ENCODE measurements around the gene COX8A. TPM values are rescaled to one million over a fixed set of nuclear protein-coding genes. Genes with fewer than 3 reads are reported as not detected.

The COX8A gene
- total and polyA plus RNA-seq, 10 of the 15 experiments (the other 5 are each of a cell fraction or from before 2014, with no cell fraction given) = 243 to 1,476 (median 522) TPM

DNA sequence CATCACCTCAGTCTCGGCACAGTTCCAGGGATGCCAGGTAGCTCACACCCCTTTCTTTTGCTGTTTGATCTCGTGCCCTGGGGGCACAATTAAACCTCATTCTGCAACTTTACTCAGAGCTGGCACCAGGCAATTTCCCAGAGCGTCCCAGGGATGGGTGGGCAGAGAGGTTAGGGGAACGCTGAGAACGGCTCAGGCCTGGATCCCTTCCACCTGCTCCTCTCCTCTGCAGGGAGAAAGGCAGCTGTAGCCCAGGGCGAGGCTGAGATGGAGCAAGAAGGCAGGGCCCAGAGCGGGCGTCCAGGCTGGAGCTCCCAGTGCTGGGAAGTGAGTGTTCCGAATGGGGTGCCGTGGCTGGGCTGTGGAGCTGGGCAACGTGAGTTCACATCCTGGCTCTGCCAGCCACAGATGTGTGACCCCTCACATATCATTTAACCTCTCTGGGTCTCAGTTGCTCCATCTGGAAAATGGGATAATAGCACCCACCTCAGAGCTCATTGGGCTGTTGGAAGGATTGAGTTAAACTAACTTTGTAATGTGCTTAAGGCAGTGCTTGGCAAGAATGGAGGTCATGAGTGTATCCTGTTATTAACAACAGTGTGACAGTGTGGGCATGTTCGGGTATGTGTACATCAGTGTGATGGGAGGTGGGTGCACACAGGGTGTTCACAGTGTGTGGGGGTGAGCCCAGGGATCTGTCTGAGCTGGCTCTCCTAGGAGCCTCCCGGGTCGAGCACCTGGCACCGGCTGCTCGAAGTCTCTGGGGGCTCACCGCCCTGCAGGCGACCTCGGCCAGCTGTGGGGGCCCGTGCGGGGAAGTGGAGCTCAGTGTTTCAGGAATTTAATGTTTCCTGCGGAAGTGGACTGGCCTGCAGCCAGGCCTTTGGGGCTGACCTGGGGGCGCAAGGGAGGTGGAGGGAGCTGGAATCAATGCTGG lies 27.3 kb downstream of the COX8A start:
- Histone ChIP-seq H3K4me1 (ENCODE audit: control insufficient read depth, insufficient read depth, low read length) (no peaks in the 10 kb centered on the region; the same call in 1 of the 2 replicates), H3K27ac (ENCODE audit: control insufficient read depth, insufficient read depth) (no peak overlapping the region), H2AFZ (ENCODE audit: control insufficient read depth, low read depth, low read length) (no peak overlapping the region), H3K9ac (ENCODE audit: control insufficient read depth, insufficient read depth, low read length) (no peak overlapping the region), H3K9me3 (replicated peaks; ENCODE audit: control insufficient read depth, insufficient read depth, low read length) (no peaks in the 10 kb centered on the region), H3K36me3 (ENCODE audit: control insufficient read depth in 2 of 2, insufficient read depth in 2 of 2, low read length in 1 of 2) (peaks cover 0 to 18% of the 10 kb centered on the region in 2 experiments; a peak in 3 of 4 replicates), H3K79me2 (ENCODE audit: control insufficient read depth, insufficient read depth, low read length) (no peaks in the 10 kb centered on the region), H3K27me3 (replicated peaks in 1 of 2; ENCODE audit: control insufficient read depth in 2 of 2, insufficient read depth in 2 of 2, low read length in 1 of 2) (no peaks in the 10 kb centered on the region; a peak in 2 of 4 replicates), H4K20me1 (ENCODE audit: control insufficient read depth, insufficient read depth) (no peaks in the 10 kb centered on the region; the same call in 1 of the 2 replicates), H3K4me2 (ENCODE audit: control insufficient read depth, insufficient read depth) (no peak overlapping the region), H3K4me3 (no peak overlapping the region)
- DNase-seq (ENCODE audit: low read depth, low spot score) (no peak), FAIRE-seq (no peak), ATAC-seq (no peak)
- intact Hi-C loops (cut with micrococcal nuclease; ENCODE audit: unreplicated experiment) = no loop called here
- ChIA-PET SMC1A (ENCODE audit: uncharacterized antibody, unreplicated experiment) (interaction anchor here (0.6 to 1.0 kb wide), 2 partner anchors 149 to 304 kb away, joined by 3 read pairs; no protein-coding TSS in a partner anchor), POLR2A (no interaction called here), RAD21 (ENCODE audit: unreplicated experiment) (interaction anchor here (0.6 kb wide), 1 partner anchor 9 kb away, joined by 3 read pairs; no protein-coding TSS in a partner anchor), CTCF (interaction anchor here (0.9 to 4.1 kb wide), 8 partner anchors 11 to 183 kb away, joined by 3 to 21 read pairs (median 4); no protein-coding TSS in a partner anchor)
- no TSS peak for BruUV-seq (replicated peaks)
- 45% methylated on average over 23 of the region's 23 CpGs for WGBS (ENCODE audit: insufficient coverage, insufficient replicate concordance, low lambda C conversion rate, missing lambda C conversion rate)
- in situ Hi-C loops (cut with MboI) = loop anchor here (5.0 kb wide), 1 partner anchor 146 kb away; no protein-coding TSS in a partner anchor
- TF ChIP-seq FOXK2 (IDR thresholded peaks at IDR 0.05) (no peak), MYB (IDR thresholded peaks at IDR 0.05; ENCODE audit: borderline replicate concordance, low read depth, low read length) (no peak)

DNA sequence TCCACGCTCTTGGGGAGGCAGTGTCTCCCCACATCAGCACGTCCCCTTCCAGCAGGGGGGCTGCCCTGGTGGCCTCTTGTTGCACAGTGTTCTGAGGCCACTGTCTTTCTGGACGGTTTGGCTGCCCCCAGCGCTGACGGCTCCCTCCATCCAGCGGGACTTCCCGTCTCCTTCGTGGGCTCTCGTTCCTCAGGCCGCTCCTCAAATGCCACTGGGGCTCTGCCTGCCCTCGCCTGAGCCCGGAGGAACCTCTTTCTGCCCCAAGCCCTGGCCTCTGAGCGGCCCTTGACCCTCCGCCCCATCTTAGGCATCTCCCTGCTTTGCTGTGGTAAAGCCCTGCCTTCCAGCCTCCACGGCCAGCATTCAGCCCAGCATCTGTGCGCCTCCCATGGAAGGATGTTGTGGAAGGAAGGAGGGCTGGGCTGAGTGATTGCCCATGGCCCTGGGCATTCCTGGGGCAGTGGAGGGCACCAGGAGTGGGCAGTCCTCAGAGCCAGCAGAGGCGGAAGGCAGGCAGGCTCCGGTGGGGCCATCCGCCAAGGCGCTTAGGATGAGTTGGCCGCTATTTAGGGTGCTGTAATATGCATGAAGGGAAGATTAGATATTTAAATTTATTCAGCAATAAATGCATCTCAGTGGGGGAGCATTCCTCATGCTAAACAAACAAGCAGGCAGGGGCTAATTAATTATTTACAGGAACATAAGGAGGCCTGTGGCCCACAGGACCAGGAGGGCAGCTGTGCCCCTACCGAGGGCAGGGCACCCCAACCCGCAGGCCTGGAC lies 29.6 kb downstream of the COX8A start:
- H3K27ac ChIP-seq (ENCODE audit: control insufficient read depth, insufficient read depth) = no peak overlapping the region
- no peak overlapping the region for H2AFZ ChIP-seq (ENCODE audit: control insufficient read depth, low read depth, low read length)
- H3K27me3 ChIP-seq (replicated peaks in 1 of 2; ENCODE audit: control insufficient read depth in 2 of 2, insufficient read depth in 2 of 2, low read length in 1 of 2) = no peaks in the 10 kb centered on the region; a peak in 3 of 4 replicates
- BruUV-seq (replicated peaks) = no TSS peak
- H3K4me2 ChIP-seq (ENCODE audit: control insufficient read depth, insufficient read depth) = no peak overlapping the region
- H3K9me3 ChIP-seq (replicated peaks; ENCODE audit: control insufficient read depth, insufficient read depth, low read length) = no peaks in the 10 kb centered on the region
- H3K4me1 ChIP-seq (ENCODE audit: control insufficient read depth, insufficient read depth, low read length) = no peaks in the 10 kb centered on the region; the same call in 1 of the 2 replicates
- intact Hi-C loops (cut with micrococcal nuclease; ENCODE audit: unreplicated experiment) (no loop called here), in situ Hi-C loops (cut with MboI) (loop anchor here (5.0 kb wide), 1 partner anchor 143 kb away; no protein-coding TSS in a partner anchor)
- ChIA-PET SMC1A (ENCODE audit: uncharacterized antibody, unreplicated experiment) (no interaction called here), CTCF (no interaction called here), RAD21 (ENCODE audit: unreplicated experiment) (no interaction called here), POLR2A (interaction anchor here (0.6 kb wide), 1 partner anchor 14 kb away, joined by 3 read pairs; no protein-coding TSS in a partner anchor)
- DNase-seq (ENCODE audit: low read depth, low spot score) = no peak
- no peak for ATAC-seq
- no peaks in the 10 kb centered on the region; the same call in 1 of the 2 replicates for H4K20me1 ChIP-seq (ENCODE audit: control insufficient read depth, insufficient read depth)
- WGBS (ENCODE audit: insufficient coverage, insufficient replicate concordance, low lambda C conversion rate, missing lambda C conversion rate) = 52% methylated on average over 17 of the region's 23 CpGs
- H3K9ac ChIP-seq (ENCODE audit: control insufficient read depth, insufficient read depth, low read length) = no peak overlapping the region
- no peaks in the 10 kb centered on the region for H3K79me2 ChIP-seq (ENCODE audit: control insufficient read depth, insufficient read depth, low read length)
- no peak overlapping the region for H3K4me3 ChIP-seq
- no peak for FAIRE-seq
- peaks cover 0 to 2% of the 10 kb centered on the region in 2 experiments; a peak in 2 of 4 replicates for H3K36me3 ChIP-seq (ENCODE audit: control insufficient read depth in 2 of 2, insufficient read depth in 2 of 2, low read length in 1 of 2)
- TF ChIP-seq BCL11A (IDR thresholded peaks at IDR 0.05; ENCODE audit: low read depth, low read length) (no peak), RCOR1 (conservative IDR thresholded peaks at IDR 0.05; ENCODE audit: low read depth, low read length) (no peak), NR2C1 (IDR thresholded peaks at IDR 0.05) (no peak)
- TF ChIP-seq, protein P1, sequence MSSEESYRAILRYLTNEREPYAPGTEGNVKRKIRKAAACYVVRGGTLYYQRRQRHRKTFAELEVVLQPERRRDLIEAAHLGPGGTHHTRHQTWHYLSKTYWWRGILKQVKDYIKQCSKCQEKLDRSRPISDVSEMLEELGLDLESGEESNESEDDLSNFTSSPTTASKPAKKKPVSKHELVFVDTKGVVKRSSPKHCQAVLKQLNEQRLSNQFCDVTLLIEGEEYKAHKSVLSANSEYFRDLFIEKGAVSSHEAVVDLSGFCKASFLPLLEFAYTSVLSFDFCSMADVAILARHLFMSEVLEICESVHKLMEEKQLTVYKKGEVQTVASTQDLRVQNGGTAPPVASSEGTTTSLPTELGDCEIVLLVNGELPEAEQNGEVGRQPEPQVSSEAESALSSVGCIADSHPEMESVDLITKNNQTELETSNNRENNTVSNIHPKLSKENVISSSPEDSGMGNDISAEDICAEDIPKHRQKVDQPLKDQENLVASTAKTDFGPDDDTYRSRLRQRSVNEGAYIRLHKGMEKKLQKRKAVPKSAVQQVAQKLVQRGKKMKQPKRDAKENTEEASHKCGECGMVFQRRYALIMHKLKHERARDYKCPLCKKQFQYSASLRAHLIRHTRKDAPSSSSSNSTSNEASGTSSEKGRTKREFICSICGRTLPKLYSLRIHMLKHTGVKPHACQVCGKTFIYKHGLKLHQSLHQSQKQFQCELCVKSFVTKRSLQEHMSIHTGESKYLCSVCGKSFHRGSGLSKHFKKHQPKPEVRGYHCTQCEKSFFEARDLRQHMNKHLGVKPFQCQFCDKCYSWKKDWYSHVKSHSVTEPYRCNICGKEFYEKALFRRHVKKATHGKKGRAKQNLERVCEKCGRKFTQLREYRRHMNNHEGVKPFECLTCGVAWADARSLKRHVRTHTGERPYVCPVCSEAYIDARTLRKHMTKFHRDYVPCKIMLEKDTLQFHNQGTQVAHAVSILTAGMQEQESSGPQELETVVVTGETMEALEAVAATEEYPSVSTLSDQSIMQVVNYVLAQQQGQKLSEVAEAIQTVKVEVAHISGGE (CRISPR knock-in tag; IDR thresholded peaks at IDR 0.05) = no peak
